Epithelial cell of alveolus of lung (primary cell): ENCODE data around the gene CST6. TPM values are rescaled to one million over a fixed set of nuclear protein-coding genes. Genes with fewer than 3 reads are reported as not detected.

ENCODE experiments used
- total RNA-seq: library from RNA; depleted of rRNA; stranded (reverse); fragments of >200 nt; gene quantifications from 2 replicates; pipeline ENCODE4 v1.2.1, GENCODE V29; 2015

The CST6 gene, protein sequence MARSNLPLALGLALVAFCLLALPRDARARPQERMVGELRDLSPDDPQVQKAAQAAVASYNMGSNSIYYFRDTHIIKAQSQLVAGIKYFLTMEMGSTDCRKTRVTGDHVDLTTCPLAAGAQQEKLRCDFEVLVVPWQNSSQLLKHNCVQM
- total RNA-seq = 22.1 TPM in 1 of 2 replicates, not detected in the other

DNA sequence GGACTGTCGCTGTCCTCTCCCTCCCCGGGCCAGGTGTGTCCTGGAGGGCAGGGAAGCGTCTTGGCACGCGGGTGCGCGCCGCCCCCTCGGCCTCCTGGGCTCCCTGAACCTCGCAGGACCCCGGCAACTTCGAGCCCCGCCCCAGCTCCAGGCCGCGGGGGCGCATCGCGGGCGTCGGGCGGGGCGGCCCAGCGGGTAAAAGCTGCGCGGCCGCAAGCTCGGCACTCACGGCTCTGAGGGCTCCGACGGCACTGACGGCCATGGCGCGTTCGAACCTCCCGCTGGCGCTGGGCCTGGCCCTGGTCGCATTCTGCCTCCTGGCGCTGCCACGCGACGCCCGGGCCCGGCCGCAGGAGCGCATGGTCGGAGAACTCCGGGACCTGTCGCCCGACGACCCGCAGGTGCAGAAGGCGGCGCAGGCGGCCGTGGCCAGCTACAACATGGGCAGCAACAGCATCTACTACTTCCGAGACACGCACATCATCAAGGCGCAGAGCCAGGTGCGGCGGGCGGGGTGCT is at the start of gene CST6:
TSS of gene CST6 (plus strand) at position 224 of the 519 bp plus-strand sequence. CDS start at position 261, 37 bp downstream.

DNA sequence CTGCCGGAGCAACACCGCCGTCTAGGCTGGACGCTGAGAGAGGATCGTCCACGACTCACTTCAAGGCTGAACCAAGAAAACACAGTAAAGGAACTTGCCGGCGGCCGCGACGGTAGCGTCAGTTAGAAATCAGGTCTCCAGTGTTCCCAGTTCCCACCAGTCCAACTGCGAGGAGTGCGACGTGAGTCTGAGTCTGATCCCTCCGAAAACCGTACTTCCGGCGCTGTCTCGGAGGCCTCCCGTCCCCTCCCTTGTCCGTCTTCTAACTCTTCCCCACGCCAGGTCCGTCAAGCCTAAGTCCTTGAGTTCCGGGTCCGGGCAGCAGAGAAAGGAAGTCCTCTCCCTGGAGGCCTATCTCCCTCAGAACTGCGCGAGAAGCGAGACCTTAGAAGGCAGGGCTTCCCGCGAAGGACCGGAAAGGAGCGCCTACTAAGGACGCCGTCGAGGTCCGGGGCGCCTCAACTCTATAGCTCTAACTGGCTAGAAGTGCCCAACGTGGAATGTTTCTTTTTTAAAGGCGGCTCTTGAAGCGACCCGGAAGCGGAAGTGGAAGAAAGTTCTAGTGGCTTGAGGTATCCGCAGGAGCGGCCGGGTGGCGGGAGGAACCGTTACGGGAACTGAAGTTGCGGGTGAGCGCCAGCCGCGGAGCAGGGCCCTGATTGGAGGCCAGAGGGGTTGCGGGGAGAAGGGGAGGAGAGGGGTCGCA is 9.7 kb upstream of the CST6 start, which contains the start of the genes BANF1 and EIF1AD:
TSS of gene BANF1 (plus strand) at position 562 of the 706 bp plus-strand sequence. CDS start 748 bp downstream, outside the sequence.
TSS of gene EIF1AD (minus strand) at position 216 of the 706 bp plus-strand sequence. CDS start 1,768 bp downstream, outside the sequence.

DNA sequence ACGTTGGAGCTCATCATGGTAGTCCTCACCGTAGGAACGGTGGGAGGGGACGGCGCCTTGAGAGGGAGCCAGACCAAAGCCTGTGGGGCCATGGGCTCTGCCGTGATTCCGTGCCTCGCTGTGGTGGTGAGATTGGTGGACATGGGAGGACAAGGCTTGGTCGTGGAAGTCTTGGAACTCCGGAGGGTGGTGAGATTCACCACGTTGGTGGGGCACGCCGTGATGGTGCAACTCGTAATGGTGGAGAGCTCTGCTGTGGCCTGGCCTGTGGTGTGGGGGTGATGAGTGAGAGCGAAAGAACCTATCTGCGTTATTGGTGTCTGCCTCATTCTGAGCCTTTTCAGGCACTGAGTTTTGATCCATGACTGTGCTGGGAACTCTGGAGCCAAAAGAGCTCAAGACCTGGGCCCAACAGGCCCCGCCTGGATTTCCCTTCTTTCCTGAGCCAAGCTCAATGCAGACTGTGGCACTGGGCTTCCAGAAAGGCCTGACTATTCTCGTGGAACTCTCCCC is 14.3 kb downstream of the CST6 start, which contains the start of gene CATSPER1:
TSS of gene CATSPER1 (minus strand) at position 463 of the 513 bp plus-strand sequence. CDS start at position 363, 100 bp downstream.

DNA sequence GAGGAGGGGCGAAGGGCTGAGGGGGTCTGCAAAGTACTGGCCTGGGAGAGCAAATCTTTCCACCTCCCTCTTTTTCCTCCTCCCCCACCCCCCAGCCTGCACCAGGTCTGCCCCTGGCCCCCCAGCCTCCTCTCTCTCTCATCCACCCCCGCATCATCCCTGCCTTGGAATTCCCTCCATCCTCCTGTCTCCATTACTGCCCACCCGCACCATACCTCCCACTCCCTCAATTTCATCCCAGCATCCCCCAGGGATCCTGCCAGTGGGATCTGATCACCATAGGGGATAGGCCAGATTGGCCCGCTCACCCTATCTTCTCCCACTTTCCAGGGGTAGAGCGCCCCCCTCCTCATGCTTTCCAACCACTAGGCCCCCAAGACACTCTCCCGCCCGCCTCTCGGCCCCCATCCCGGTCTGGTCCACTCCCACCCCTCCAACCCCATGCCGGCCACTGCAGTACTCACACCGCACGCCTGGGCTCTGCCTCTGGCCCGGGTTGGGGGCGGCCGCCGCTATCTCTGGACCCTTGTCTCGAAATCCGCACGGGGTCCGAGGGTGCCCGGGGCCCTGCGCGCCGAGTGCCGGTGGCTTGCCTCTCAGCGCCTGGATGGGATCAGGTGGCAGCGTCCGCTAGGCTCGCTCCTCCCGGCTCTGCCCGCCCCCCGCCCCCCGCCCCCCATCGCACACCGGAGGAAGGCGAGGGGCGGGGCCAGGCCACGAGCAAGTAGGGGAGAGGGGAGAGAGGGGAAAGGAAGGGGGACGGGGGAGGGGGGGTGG is 36.9 kb downstream of the CST6 start, which contains the start of gene GAL3ST3:
TSS of gene GAL3ST3 (minus strand) at position 615 of the 777 bp plus-strand sequence. CDS start 3,746 bp downstream, outside the sequence.

DNA sequence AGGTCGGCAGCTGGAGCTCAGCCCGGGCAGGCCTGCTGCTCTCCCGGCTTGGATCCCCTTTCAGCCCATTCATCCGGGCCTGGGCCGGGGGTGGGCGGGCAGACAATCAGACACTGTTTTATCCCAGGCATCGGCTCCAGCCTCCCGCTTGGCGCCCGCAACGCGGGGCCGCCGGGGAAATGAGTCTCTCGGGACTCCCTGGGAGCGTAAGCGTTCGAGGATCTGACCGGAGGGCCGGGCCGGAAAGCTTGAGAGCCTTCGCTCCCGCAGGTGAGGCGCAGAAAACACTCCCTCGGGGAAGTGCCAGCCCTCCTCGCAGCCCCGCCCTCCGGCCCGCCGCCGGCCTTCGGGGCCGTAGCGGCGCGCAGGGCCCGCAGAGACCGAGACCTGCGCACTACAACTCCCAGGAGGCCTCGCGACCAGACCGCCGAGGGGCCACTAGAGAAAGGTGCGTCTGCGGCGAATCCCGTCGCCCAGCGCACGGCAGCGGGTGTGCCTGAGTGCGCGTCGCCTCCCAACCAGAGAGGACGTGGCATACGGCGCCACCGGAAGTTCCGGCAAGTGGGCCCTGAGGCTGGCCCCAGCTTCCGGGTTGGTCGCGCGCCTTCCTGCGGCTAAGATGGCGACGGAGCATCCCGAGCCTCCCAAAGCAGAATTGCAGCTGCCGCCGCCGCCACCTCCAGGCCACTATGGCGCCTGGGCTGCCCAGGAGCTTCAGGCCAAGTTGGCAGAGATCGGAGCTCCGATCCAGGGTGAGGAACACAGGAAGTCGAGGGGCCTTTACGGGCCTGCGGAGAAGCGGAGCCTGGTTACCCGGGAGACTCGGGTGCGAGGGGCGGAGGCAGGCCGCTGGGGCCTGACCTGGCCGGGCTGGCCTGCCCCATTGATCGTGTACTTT is 40.2 kb downstream of the CST6 start, which contains the start of gene SF3B2:
TSS of gene SF3B2 (plus strand) at position 599 of the 898 bp plus-strand sequence. CDS start at position 620, 21 bp downstream.

Other genes starting within 250 kb of the CST6 start
- gene AP5B1, start 231.0 kb upstream of the CST6 start, total RNA-seq = 11.0 and 24.5 TPM in 2 replicates
- under 0.01 TPM in 1 of 2 replicates, not detected in the other for gene OVOL1, start 224.9 kb upstream of the CST6 start, total RNA-seq
- 0.13 and 3.1 TPM in 2 replicates for gene SNX32, start 178.0 kb upstream of the CST6 start, total RNA-seq
- gene CFL1, start 153.8 kb upstream of the CST6 start, total RNA-seq = 940 and 1,907 TPM in 2 replicates
- 38.3 and 43.1 TPM in 2 replicates for gene MUS81, start 151.6 kb upstream of the CST6 start, total RNA-seq
- gene EFEMP2, start 139.2 kb upstream of the CST6 start, total RNA-seq = 127 and 206 TPM in 2 replicates
- not detected in 2 replicates for gene CTSW, start 132.2 kb upstream of the CST6 start, total RNA-seq
- 122 and 222 TPM in 2 replicates for gene FIBP, start 123.5 kb upstream of the CST6 start, total RNA-seq
- 138 and 155 TPM in 2 replicates for gene CCDC85B, start 121.3 kb upstream of the CST6 start, total RNA-seq
- 26.8 and 88.8 TPM in 2 replicates for gene FOSL1, start 111.6 kb upstream of the CST6 start, total RNA-seq
- gene C11orf68, start 92.9 kb upstream of the CST6 start, total RNA-seq = 20.0 and 36.6 TPM in 2 replicates
- gene DRAP1, start 92.6 kb upstream of the CST6 start, total RNA-seq = 125 and 209 TPM in 2 replicates
- not detected in 2 replicates for gene TSGA10IP, start 66.5 kb upstream of the CST6 start, total RNA-seq
- 27.7 and 41.0 TPM in 2 replicates for gene SART1, start 50.3 kb upstream of the CST6 start, total RNA-seq
- 17.3 and 33.9 TPM in 2 replicates for gene EIF1AD, start 9.9 kb upstream of the CST6 start, total RNA-seq
- 49.9 and 112 TPM in 2 replicates for gene BANF1, start 9.5 kb upstream of the CST6 start, total RNA-seq
- gene CATSPER1, start 14.5 kb downstream of the CST6 start, total RNA-seq = not detected in 2 replicates
- gene GAL3ST3, start 37.2 kb downstream of the CST6 start, total RNA-seq = 0.91 and 1.8 TPM in 2 replicates
- gene SF3B2, start 40.4 kb downstream of the CST6 start, total RNA-seq = 157 and 172 TPM in 2 replicates
- 22.9 and 26.6 TPM in 2 replicates for gene PACS1, start 58.3 kb downstream of the CST6 start, total RNA-seq
- 19.0 and 19.4 TPM in 2 replicates for gene KLC2, start 245.7 kb downstream of the CST6 start, total RNA-seq